GM19238 (cell line): ENCODE data around the gene FOXP1.

Experiments
- DNase-seq: peaks from one replicate; pipeline ENCODE4 v3.0.0; 2011; ENCODE audit warnings: low spot score; ENCODE audit not compliant: insufficient read length

Gene FOXP1

DNA sequence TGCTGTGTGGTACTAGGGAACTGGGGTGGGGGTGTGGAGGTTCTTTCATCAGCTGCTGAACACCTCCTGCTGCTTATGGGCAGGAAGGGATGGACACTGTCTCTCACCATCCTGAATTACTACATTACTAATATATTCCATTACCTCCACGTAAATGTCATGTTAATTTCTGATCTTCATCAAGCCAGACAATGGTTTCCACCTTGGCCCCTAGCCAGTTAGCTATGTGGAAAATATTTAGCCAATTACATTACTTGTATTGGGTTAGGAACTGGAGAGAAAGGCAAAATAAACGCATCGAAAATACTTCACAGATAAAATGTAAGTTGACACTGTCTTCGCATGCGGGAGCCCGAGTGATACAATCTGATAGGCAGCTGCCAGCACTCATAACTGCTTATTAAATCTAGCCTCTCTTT is 95.1 kb downstream of the FOXP1 start:
- no peak for DNase-seq

DNA sequence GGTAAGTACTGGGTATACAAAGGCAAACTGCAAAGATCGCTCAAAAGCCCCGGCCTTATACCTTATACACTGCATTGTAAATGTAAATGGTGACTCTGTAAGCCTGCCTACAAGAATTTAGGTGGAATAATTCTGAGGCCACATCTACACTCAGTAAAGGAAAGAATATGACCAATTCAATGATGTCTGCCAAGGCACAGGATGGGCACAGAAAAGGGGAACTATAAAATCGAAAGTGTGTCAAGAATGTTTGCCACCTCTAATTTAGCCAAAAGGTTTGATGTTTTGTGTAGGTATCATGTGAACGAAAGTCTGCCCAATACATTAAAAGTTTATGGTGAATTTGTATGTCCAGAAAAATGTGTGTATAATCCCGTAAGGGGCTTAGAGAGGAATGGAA is 96.1 kb downstream of the FOXP1 start:
- DNase-seq = no peak

DNA sequence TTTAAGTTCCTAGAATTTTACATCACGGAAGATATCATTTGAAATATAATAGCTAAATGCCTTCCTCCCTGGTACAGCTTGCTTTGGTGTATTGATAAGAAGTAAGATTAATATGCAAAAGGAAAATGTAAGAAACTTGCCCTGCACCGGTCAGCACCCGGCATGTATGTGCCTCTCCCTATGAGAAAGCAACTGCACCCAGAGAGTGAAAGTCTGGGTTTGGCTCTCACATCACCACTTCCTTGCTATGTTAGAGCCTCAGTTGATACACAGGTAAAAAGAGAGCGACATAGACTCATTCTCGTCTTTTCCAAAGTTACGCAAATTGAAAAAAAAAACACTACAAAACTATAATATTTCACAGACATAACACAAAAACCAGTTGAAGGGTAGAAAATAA is 96.7 kb downstream of the FOXP1 start:
- DNase-seq = no peak

DNA sequence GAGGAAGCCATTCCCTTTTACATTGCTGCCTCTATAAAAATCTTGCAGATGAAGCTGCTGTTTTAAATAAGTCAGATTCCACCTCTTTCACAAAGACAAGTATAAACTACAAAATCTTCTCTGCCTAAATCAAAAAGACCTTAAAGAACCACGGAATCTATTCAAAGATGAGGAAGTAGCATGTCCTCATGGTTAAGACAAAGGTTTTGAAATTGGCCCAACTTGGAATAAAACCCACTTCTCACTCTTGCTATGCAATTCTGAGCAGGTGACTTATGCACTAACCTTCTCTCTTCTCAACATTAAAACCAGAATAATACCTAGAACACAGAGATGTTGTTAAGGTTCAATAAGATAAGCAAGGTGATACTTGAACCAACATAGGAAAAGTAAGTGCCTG is 97.6 kb downstream of the FOXP1 start:
- DNase-seq = no peak

DNA sequence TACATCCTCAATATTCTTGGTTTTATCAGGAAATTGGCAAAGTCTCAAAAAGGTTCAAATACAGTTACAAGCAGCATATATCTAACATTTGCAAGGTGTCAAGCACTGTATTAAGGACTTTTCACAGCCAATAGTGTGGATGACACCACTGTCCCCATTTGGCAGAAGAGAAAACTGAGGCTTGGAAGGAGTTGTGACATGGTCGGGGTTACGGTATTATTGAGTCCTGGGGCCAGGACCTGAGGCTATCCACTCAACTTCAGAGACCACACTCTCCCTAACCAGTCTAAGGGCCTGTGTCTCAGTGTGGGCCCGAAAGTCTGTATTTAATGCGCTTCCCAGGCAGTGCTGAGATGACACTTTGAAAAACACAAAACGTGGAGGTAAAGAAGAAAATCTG is 99.1 kb downstream of the FOXP1 start:
- no peak for DNase-seq

DNA sequence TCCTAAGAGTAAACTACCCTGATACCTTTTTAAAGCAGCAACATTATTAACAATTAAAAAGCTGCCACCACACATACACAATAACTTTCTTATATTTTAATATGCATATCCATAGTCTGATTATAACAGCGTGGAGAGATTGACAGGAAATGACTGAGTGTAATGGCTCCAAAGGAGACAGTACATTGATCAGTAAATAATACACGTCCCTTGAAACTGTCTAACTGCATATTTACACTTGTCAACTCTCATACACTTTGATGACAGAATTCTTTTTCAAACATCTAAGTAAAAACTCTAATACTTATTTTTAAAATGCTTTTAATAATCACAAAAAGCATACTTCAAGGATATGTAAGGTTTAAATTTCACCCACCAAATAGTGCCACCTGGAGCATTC is 99.5 kb downstream of the FOXP1 start:
- no peak for DNase-seq

DNA sequence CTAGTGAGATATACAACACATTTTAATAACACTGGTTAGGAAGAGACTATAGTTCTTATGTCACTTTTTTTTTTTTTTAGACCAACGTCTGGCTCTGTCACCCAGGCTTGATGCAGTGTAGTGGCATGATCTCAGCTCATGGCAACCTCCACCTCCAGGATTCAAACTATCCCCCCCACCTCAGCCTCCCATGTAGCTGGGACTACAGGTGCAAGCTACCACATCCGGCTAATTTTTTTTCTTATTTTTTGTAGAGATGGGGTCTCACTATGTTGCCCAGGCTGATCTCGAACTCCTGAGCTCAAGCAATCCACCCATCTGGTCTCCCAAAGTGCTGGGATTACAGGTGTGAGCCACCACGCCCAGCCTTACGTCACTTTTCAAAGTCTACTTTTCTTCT is 100.8 kb downstream of the FOXP1 start:
- DNase-seq = no peak

DNA sequence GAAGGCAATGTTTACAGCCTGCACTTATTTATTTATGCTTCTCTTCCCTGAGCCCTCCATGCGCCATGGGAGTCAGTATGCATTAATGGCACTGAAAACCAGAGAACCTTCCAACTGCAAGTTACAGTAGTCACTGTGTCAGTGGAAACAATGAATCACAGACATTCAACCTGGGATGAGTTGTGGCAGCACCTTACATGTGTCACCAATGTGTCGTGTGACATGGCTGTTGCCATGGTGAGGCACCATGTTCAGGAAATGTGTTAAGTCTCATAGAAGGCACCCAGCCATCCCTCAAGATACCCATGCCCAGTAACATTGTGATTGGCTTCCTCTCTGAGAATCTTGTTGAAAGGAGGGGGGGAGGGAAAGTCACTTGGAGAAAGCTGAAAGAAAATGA is 105.0 kb downstream of the FOXP1 start:
- no peak for DNase-seq

DNA sequence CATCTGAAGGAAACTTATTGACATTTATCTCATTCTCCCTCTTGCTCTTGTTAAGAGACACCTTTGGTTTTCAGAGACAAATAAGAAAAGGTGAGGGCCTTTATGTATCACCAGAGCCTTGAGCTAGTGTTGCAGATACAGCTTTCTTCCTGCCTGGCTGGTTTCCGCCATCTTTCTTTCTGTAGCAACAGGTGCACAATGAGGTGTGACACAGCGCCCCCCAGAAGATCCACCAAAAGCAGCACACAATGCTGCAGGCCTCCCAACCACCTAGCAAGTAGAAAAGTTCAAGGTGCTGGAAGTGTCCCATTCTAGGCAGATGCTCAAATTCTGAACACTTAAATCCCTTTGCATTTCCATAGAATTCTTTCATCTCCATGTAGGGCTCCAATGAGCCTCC is 106.6 kb downstream of the FOXP1 start:
- no peak for DNase-seq

DNA sequence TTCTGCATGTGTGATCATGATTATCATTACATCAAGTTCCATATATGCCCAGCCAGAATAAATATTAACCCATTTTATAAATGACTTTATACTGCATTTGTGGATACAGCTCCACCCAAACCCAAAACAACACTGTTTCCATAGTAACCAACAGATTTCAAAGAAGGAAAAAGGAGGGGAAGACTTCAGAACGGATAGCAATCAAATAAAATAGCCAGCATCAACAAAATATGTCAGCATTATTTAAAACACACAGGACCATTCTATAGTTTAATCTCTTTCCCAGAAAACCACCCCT is 114.4 kb downstream of the FOXP1 start:
- no peak for DNase-seq

DNA sequence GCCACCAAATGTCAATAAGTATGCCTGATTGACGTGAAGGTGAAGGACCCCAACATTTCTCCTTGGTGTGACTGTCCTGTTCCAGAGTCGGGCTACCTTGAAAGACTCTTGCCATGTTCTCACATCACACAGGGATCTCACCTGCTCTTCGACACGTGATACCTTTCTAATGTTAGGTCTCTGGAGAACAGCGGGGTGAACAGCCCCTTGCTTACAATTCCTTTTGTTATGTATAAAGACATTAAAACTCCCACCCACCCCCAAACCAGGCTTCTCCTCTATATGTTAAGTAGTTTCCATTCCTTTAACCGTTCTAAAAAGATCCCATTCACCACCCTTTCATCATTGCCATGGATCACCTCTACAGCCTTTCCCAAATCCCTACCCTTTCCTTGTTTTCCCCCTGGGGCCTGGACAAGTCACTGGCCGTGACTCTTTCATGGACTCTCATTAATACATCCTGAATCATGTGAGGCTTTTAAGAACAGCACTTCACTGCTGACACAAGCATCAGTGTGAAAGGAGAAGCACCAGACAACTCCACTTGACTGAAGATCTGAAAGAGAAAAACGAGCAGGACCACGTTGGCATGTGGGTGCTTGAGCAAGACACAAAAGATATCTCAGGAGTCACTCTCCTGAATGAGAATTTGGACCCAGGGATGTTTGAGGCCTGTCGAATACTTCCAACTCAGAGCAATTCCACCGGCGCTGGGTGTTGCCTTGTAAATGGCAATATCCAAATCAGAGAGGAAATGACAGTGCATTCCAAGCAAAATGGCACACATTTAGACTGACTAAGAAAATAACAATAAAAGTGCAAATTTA is 115.0 kb downstream of the FOXP1 start:
- no peak for DNase-seq

DNA sequence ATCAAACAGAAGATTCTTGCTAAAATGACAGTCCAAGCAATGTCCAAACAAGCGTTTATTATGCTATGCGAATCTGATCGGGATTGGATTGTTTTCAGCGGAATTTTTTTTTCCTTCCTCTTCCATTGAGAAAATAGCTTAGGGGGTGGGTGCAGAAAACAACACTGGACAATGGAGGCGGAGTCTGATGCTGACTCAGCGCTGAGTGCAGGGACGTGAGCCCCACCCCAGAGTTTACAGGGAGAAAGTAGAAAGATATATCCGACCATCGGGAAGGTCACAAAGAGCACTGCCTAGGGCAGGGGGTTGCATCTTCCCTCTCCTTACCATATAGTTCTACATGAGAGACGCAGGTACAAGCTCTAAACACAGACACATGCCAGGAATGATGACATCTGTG is 117.0 kb downstream of the FOXP1 start:
- no peak for DNase-seq

DNA sequence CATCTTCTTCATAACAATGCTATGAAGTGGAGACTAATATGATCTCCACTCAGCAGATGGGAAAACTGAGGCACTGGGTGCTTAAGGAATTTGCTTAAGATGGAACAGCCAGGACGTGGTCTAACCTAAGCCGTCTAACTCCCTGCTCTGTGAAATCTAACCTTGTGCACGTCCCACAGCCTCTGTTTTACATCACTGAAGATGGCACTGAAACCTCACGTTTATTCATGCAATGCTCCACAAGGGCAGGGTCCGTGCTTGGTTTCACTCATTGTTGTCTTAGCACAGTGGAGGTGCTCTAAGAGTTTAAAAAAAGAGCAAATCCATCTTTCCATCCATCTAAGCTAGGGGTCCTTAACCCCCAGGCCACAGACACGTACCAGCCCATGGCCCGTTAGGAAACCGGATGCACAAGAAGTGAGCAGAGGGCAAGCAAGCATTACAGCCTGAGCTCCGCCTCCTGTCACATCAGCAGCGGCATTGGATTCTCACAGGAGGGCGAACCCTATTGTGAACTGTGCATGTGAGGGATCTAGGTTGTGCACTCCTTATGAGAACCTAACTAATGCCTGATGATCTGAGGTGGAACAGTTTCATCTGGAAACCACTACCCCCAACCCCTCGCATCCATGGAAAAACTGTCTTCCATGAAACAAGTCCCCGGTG is 118.0 kb downstream of the FOXP1 start:
- DNase-seq = no peak

DNA sequence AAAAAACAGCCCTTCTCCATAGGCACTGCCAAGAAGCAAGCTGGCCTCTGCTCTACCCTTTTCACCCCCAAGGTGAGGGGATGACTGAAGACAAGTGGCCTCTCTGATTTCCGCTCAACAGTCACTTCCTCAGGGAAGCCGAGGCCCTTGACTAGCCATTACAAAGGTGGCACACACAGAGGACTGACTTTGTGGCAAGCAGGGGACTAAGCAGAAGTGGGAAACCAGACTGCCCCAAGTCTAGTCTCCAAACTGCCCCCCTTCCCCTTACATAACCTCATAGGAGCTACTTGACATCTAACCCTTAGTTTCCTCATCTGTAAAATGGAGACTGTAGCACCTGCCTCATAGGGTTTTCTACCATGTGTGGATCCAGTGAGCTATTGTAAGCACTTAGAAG is 118.9 kb downstream of the FOXP1 start:
- no peak for DNase-seq

DNA sequence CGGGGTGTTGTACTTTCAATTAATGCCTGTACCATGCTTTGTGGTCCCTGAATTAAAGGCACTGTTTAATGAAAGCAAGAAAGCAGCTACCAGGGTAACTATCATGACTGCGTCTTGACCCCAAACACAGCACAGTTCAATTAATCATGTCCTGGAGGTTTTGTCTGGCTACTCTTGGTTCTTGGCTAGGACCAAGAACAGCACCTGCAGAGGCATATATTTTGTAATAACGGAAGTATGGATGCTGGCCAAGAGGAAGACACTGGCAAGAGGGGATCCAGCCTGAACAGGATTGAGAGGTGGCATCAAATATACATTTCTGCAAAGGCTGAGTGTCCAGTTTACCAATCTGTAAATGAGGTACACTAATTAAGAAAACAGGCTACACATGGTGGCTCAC is 119.9 kb downstream of the FOXP1 start:
- DNase-seq = no peak

DNA sequence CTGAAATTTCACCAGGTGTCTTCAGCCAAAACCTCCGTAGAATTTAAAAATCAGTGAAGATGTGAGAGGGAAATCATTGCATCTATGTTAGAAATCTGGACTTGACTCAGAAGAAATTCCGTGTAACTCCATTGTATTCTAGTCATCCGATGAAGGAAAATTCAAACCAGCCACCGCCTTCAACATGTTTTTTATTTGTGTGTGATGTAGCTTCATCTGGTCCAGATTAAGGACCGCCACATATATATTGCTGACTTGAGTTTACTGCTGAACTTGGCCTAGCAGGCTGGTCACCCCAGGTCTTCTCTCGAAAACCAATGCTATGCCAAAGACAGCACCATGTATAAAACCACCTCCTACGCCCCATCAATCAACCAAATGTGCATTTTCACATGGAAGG is 120.9 kb downstream of the FOXP1 start:
- no peak for DNase-seq

DNA sequence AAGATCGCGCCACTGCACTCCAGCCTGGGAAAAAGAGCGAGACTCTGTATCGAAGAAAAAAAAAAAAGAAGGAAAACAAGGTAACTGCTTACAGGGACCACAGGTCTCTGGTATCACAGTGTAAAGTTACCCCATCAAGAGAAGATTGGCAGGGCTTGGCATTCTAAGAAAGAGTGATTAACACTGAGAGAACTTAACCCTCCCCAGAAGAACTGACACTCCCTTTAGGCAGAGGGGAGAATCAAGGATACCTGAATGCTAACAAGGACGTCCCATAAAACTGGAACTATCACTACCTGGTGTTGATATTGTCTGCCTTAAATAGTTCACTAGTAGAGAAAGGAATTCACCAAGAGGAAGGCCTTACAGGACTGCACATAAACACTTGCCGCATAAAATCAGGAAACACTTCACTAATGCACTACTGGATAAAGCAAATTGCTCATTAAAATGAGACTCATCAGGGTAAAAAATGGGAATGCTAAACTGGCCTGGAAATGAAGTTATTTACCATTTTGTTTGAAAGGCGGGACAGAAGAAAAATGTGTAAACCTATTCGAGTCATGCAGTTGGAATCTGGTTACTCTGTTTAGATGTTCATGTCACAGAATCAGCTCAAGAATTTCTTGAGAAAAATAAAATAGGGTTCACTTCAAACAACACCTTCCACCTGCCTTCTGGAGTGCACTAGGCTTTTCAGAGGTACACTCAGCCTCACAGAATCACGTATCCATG is 121.6 kb downstream of the FOXP1 start:
- no peak for DNase-seq

DNA sequence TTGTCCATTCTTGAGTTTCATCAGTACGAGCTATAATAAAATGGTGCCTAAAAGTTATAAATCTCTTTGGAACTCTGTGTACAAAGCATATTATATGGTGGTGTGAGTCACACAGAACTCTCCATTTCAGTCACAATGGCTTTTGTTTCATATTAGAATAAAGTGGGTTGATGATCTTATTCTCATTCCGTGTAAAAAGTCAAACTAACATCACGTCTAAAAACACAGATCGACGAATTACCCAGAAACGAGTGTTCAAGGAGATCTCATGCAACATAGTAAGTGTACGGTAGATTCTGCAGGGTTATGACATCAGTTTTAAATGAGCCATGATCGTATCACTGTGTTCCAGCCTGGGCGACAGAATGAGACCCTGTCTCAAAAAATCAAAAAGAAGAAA is 122.4 kb downstream of the FOXP1 start:
- no peak for DNase-seq

DNA sequence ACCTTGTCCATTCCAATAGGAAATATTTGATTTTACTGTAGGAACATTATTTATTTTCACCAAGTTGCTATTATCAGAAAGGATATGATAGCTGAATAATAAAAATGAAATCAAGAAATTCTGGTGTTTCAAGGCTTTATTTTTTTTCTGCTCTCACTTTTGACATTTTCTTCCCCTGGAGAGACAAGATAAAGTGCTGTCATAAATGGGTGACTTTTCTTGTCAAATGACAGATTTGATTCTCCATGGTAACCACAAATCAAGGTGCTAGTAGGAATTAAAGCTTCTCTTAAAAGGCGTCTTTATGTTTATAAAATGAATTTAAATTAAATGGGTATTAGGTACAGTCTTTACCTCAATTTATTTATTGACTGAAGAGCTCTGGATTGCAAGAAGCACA is 124.6 kb downstream of the FOXP1 start:
- DNase-seq = no peak

DNA sequence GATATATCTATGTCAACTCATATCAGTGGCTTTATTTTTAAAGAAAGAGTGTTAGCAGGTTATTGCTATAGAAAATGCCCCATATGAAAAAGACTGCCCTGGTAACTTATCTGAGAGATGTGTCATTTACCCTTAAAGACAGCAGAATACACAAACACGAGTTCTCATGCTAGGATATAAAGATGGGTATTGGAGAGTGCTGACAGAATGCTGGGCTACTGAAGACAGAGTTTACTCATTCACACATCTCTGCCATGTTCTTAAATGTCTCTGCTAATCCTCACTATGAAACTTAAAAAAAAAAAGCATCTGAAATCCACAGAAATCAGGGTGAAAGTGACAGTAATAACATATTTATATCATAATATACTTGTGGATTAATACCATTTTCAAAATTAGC is 126.7 kb downstream of the FOXP1 start:
- DNase-seq = no peak

DNA sequence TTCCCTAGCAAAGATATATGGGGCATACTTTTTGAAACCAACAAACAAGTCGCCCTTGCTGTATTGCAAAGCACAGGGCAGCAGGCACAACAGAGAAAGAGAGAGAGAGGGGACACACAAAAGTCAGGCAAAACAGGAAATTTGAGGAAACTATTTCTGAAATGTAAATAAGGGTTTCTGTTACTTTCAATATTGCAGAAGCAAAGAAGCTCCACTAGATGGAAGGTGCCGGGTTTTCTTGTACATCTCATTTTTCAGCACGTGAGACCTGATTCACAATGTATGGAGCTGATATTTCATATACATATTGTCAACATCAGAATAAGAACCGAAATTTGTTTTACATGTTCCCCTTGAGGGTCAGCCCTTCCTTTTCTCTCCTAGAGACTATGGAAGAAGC is 127.4 kb downstream of the FOXP1 start:
- DNase-seq = no peak

DNA sequence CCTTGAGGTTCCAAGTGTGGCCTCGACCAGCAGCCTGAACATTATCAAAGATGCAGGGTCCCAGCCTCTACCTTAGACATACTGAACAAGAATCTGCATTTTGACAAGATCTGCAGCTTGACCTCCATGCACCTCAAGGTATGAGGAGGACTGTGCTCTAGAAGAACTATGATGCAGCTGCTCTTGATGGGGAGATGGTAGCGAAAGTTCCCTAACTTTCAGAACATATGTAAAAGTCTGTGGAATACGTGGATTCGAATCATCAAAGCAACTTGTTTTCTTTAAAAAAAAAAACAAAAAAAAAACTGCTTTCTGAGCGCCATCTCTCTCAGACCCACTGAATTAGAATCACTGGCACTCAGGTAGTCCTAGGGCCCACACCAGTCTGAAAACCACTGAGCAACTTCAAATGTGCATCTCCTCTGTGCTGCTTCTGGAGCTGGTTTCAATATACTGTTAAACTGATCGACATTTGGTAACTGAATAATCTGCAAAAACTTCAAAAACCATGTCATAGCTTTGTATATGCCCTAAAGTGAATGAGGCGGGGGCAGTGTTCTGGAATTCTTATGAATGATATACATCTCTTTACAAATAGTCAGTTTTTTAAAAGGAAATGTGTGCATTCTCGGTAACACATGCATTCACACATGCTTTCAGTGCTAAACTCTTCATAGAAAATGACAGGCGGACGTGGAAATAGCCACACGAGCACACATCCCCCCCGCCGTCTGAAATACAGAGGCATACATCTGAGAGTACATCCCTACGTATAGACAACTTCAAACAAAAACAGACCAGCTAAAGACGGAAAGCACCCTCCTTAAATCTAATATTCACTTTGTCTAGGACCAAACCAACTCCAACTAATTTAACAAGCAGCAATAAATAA is 128.8 kb downstream of the FOXP1 start:
- no peak for DNase-seq
